Lower leg skin (tissue), 3 donors: Measurements from ENCODE around the gene PEAK1.

ENCODE experiments used
- POLR2A ChIP-seq, 2 donors: fragments of 450-650 bp; IDR thresholded peaks; one replicate each; pipeline ENCODE4 v1.6.1; 2016 to 2017; ENCODE audit warnings: antibody characterized with exemption in 2 of 2, mild to moderate bottlenecking in 1 of 2, moderate library complexity in 1 of 2
- TF ChIP-seq, protein P1 (sequence below), 3 donors: fragments of 450-650 bp; IDR thresholded peaks; one replicate each; pipeline ENCODE4 v1.5.1; 2016; ENCODE audit warnings: antibody characterized with exemption in 3 of 3, mild to moderate bottlenecking in 3 of 3, moderate library complexity in 2 of 3

GRCh38 chr15:77311020-77311419, 108.9 kb downstream of the PEAK1 start:
- TF ChIP-seq POLR2A (IDR thresholded peaks at IDR 0.05): no peak
- TF ChIP-seq, protein P1, sequence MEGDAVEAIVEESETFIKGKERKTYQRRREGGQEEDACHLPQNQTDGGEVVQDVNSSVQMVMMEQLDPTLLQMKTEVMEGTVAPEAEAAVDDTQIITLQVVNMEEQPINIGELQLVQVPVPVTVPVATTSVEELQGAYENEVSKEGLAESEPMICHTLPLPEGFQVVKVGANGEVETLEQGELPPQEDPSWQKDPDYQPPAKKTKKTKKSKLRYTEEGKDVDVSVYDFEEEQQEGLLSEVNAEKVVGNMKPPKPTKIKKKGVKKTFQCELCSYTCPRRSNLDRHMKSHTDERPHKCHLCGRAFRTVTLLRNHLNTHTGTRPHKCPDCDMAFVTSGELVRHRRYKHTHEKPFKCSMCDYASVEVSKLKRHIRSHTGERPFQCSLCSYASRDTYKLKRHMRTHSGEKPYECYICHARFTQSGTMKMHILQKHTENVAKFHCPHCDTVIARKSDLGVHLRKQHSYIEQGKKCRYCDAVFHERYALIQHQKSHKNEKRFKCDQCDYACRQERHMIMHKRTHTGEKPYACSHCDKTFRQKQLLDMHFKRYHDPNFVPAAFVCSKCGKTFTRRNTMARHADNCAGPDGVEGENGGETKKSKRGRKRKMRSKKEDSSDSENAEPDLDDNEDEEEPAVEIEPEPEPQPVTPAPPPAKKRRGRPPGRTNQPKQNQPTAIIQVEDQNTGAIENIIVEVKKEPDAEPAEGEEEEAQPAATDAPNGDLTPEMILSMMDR (IDR thresholded peaks at IDR 0.05): no peak
